ENCODE data around the gene LOXL1. TPM values are rescaled to one million over a fixed set of nuclear protein-coding genes. Genes with fewer than 3 reads are reported as not detected.
A peak's percentile ranks its signal among the peaks of the same experiment; 100 is the strongest.

The LOXL1 gene
- total RNA-seq, 4 donors from 2014 or later, result 1.8 to 8.3 (median 5.4) TPM

DNA sequence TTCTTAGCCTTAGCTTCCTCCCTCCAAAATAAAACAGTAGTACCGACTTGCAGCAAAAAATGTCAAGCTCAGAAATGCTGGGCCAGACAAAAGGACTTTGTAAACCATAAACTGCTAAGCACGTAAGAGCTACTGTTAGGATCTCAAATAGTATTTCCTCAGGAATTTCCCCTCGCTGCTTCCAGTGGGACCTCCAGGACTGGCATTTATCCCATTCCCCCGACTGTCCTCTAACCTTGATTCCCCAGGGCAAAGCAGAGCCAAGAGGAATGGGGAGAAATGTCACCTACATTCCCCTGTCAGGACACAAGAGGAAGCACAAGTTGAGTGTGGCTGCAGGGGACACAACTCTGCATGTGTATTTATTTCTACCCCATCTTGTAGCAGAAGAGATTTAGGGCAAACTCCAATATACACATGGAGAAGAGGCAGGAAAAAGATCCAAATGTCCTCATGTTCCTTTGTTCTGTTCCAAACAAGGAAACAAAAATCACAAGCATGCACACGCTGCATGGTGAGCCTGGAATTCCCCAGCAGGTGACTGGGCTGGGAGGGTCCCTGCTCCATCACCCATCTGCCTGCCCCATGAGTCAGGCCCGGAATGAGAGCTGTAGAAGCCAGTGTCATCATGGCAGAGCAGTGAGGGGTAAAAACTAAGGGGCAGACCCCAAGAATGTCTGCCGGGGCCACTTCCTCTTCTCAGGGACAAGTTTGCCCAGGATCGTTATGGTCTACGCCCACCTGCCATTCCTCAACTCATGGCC is 61.6 kb downstream of the LOXL1 start:
- peak in 1 of 3 donors; percentile 15 for DNase-seq
- Histone ChIP-seq H3K4me1 (peaks cover 0 to 66% (median 27%) of the 10 kb centered on the region in 4 donors), H3K9me3 (no peaks in the 10 kb centered on the region), H3K4me3 (no peak overlapping the region), H3K27me3 (no peaks in the 10 kb centered on the region), H3K27ac (peak overlapping the region in 3 of 4 donors; percentile 7 to 80 (median 35)), H3K36me3 (no peaks in the 10 kb centered on the region)
- TF ChIP-seq, protein P1, sequence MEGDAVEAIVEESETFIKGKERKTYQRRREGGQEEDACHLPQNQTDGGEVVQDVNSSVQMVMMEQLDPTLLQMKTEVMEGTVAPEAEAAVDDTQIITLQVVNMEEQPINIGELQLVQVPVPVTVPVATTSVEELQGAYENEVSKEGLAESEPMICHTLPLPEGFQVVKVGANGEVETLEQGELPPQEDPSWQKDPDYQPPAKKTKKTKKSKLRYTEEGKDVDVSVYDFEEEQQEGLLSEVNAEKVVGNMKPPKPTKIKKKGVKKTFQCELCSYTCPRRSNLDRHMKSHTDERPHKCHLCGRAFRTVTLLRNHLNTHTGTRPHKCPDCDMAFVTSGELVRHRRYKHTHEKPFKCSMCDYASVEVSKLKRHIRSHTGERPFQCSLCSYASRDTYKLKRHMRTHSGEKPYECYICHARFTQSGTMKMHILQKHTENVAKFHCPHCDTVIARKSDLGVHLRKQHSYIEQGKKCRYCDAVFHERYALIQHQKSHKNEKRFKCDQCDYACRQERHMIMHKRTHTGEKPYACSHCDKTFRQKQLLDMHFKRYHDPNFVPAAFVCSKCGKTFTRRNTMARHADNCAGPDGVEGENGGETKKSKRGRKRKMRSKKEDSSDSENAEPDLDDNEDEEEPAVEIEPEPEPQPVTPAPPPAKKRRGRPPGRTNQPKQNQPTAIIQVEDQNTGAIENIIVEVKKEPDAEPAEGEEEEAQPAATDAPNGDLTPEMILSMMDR (IDR thresholded peaks at IDR 0.05), result no peak
- TF ChIP-seq POLR2A (IDR thresholded peaks at IDR 0.05), result no peak

- Histone ChIP-seq H3K27ac (peak overlapping the region; percentile 7 to 80 (median 22)), H3K36me3 (no peaks in the 10 kb centered on the region), H3K4me1 (peaks cover 0 to 66% (median 24%) of the 10 kb centered on the region in 4 donors), H3K4me3 (no peak overlapping the region), H3K9me3 (no peaks in the 10 kb centered on the region), H3K27me3 (no peaks in the 10 kb centered on the region)
- DNase-seq, result peak in 1 of 3 donors; percentile 14
- no peak for TF ChIP-seq POLR2A (IDR thresholded peaks at IDR 0.05)
- TF ChIP-seq, protein P1 (IDR thresholded peaks at IDR 0.05), result no peak
Observed at GRCh38 chr15:73988445-73988969, 62.2 kb downstream of the LOXL1 start.

- peak in 1 of 3 donors; percentile 8 for DNase-seq
Observed at GRCh38 chr15:73989001-73989798, 62.9 kb downstream of the LOXL1 start.

DNA sequence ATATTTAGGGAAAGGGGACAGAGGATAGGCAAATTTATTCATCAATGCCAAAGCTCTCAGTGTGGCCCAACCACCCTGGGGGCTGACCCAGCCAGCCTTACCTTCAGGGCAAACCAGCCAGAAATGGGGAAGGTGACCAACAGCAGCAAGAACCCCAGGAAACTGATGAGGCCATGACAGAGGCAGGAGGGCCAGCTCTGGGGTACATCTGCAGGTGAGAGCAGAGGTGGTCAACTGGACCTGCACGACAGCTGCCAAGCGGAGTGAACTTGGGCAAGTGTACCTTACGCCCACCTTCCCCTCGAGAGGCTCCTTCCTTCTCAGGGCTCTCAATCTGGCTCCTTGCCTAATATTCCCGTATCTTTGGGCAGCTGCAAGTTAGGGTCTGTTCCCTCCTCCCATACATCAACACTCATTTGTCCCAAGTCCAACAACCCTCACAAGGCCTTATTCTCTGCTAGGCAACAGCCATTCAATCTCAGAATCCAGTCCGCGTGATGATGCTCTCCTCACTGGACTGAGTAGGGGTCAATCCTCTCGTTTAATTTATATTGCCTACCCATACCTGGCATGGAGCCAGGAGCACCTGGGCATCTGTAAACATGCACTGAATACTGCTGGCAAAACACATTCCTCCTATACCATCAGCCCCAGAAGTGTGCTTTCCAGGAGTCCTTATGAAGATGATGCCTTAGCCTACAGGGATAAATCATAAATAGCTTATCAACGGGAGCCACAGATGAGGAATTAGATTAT is 64.2 kb downstream of the LOXL1 start:
- DNase-seq, result peak in 1 of 3 donors; percentile 12
- H3K27ac ChIP-seq, result peak overlapping the region; percentile 35 to 86 (median 76)
- H3K9me3 ChIP-seq, result no peaks in the 10 kb centered on the region
- H3K36me3 ChIP-seq, result no peaks in the 10 kb centered on the region
- no peaks in the 10 kb centered on the region for H3K27me3 ChIP-seq
- TF ChIP-seq POLR2A (IDR thresholded peaks at IDR 0.05), result no peak
- TF ChIP-seq, protein P1 (IDR thresholded peaks at IDR 0.05), result no peak
- peaks cover 0 to 58% (median 17%) of the 10 kb centered on the region in 4 donors for H3K4me1 ChIP-seq
- H3K4me3 ChIP-seq, result no peak overlapping the region

More at GRCh38 chr15:73989001-73989798, 62.9 kb downstream of the LOXL1 start:
- H3K36me3 ChIP-seq, result no peaks in the 10 kb centered on the region
- H3K4me1 ChIP-seq, result peaks cover 0 to 66% (median 28%) of the 10 kb centered on the region in 4 donors
- H3K27me3 ChIP-seq, result no peaks in the 10 kb centered on the region
- H3K27ac ChIP-seq, result peak overlapping the region; percentile 7 to 80 (median 22)
- H3K9me3 ChIP-seq, result no peaks in the 10 kb centered on the region
- TF ChIP-seq, protein P1 (IDR thresholded peaks at IDR 0.05), result no peak
- no peak for TF ChIP-seq POLR2A (IDR thresholded peaks at IDR 0.05)
- H3K4me3 ChIP-seq, result no peak overlapping the region

DNA sequence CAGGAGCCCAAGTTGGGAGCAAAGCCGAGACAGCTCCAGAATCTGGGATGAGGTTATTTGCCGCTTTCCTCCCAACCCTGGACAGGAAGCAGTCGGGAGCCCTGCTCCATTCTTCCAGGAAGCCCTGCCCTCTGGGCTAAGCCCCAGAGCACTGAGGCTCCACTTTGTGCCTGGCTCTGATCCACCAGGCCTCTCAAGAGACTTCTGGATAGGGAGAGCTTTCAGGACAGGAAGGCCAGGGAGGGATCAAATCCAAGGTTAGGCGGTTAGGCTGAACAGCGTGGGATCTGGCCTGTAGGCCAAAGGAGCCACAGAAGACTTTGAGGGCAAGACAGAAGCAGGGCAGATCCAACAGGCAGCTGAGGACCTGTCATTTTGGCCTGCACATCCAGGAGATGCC is 65.0 kb downstream of the LOXL1 start:
- Histone ChIP-seq H3K4me3 (peak overlapping the region; percentile 62 to 84 (median 80)), H3K36me3 (no peaks in the 10 kb centered on the region), H3K9me3 (no peaks in the 10 kb centered on the region), H3K27ac (peak overlapping the region; percentile 73 to 86 (median 80)), H3K27me3 (no peaks in the 10 kb centered on the region), H3K4me1 (peaks cover 0 to 62% (median 19%) of the 10 kb centered on the region in 4 donors)
- TF ChIP-seq, protein P1 (IDR thresholded peaks at IDR 0.05), result no peak
- peak in 1 of 3 donors; percentile 15 for DNase-seq

Measured in Peyer's patch (tissue), 4 donors.